GM06990 (cell line): ENCODE measurements around the gene MCCC1.
A peak's percentile ranks its signal among the peaks of the same experiment; 100 is the strongest.
"Not testable (repeated sequence)": the region's sequence is repeated elsewhere in the genome, so short reads cannot be mapped to it uniquely, and the experiment has no call there.

Experiments used
- DNase-seq: peaks from one replicate; pipeline ENCODE4 v3.0.0-alpha.2; 2011; ENCODE audit not compliant: insufficient read length; ENCODE audit errors: extremely low read depth
- H3K27me3 ChIP-seq: replicated peaks from 2 replicates; pipeline ENCODE4 v1.6.0; 2011; ENCODE audit warnings: low read length; ENCODE audit not compliant: control insufficient read depth, insufficient read depth
- H3K36me3 ChIP-seq: 2 replicates; pipeline ENCODE4 v1.5.1; 2011; ENCODE audit warnings: low read length; ENCODE audit not compliant: control insufficient read depth, insufficient read depth
- H3K4me3 ChIP-seq: replicated peaks from 2 replicates; pipeline ENCODE4 v1.5.1; 2011; ENCODE audit warnings: low read depth, mild to moderate bottlenecking, control low read depth, low read length
- CTCF ChIP-seq: IDR thresholded peaks from 2 replicates; pipeline ENCODE4 v1.5.1; 2011; ENCODE audit warnings: low read length, control low read depth, mild to moderate bottlenecking, inconsistent platforms; ENCODE audit not compliant: insufficient read depth, poor library complexity, severe bottlenecking

MCCC1 gene

GRCh38 chr3:183122257-183122932, 23.1 kb upstream of the MCCC1 start:
- H3K4me3 ChIP-seq, result no peak overlapping the region
- peaks cover 2% of the 10 kb centered on the region for H3K36me3 ChIP-seq
- peak; percentile 69 for TF ChIP-seq CTCF

GRCh38 chr3:183120538-183121215, 21.4 kb upstream of the MCCC1 start:
- Histone ChIP-seq H3K4me3 (no peak overlapping the region), H3K36me3 (no peaks in the 10 kb centered on the region; the same call in 1 of the 2 replicates), H3K27me3 (no peaks in the 10 kb centered on the region)
- DNase-seq, result no peak
- no peak for TF ChIP-seq CTCF

More at GRCh38 chr3:183122257-183122932, 23.1 kb upstream of the MCCC1 start:
- no peaks in the 10 kb centered on the region for H3K27me3 ChIP-seq
- DNase-seq, result no peak

- H3K4me3 ChIP-seq, result no peak overlapping the region
- no peak for TF ChIP-seq CTCF
- no peak for DNase-seq
- no peaks in the 10 kb centered on the region for H3K27me3 ChIP-seq
- no peaks in the 10 kb centered on the region; the same call in 1 of the 2 replicates for H3K36me3 ChIP-seq
Observed at GRCh38 chr3:183117056-183117455, 17.8 kb upstream of the MCCC1 start.

GRCh38 chr3:183116025-183116614, 16.8 kb upstream of the MCCC1 start:
- no peak for TF ChIP-seq CTCF
- Histone ChIP-seq H3K4me3 (peak overlapping the region; percentile 59), H3K27me3 (no peaks in the 10 kb centered on the region), H3K36me3 (no peaks in the 10 kb centered on the region; the same call in 1 of the 2 replicates)
- DNase-seq, result peak; percentile 88

- Histone ChIP-seq H3K4me3 (no peak overlapping the region), H3K27me3 (no peaks in the 10 kb centered on the region), H3K36me3 (no peaks in the 10 kb centered on the region)
- no peak for TF ChIP-seq CTCF
- DNase-seq, result no peak
Observed at GRCh38 chr3:183114384-183115178, 15.3 kb upstream of the MCCC1 start.

- DNase-seq, H3K4me3 ChIP-seq, H3K27me3 ChIP-seq, H3K36me3 ChIP-seq: not testable (repeated sequence)
Observed at GRCh38 chr3:183109847-183110246, 10.6 kb upstream of the MCCC1 start.
